GM18511 (cell line): ENCODE measurements around the gene PIAS1.
"Not testable (repeated sequence)": the region's sequence is repeated elsewhere in the genome, so short reads cannot be mapped to it uniquely, and the experiment has no call there.

Source experiments
- ATAC-seq: cut with Tn5 transposase; IDR thresholded peaks from one replicate; pipeline ENCODE4 v1.9.1; 2021; ENCODE audit warnings: mild to moderate bottlenecking, moderate library complexity; ENCODE audit not compliant: unreplicated experiment

PIAS1 gene

GRCh38 chr15:68034081-68034480, 20.0 kb upstream of the PIAS1 start:
- no peak for ATAC-seq

- no peak for ATAC-seq
Observed at GRCh38 chr15:68034719-68035293, 19.3 kb upstream of the PIAS1 start.

GRCh38 chr15:68038246-68038645, 15.9 kb upstream of the PIAS1 start:
- no peak for ATAC-seq

GRCh38 chr15:68040144-68040543, 14.0 kb upstream of the PIAS1 start:
- no peak for ATAC-seq

GRCh38 chr15:68042156-68042854, 11.8 kb upstream of the PIAS1 start:
- no peak for ATAC-seq

GRCh38 chr15:68042855-68043222, 11.3 kb upstream of the PIAS1 start:
- ATAC-seq = no peak

GRCh38 chr15:68045289-68046265, 8.5 kb upstream of the PIAS1 start:
- ATAC-seq = no peak

GRCh38 chr15:68047826-68048225, 6.3 kb upstream of the PIAS1 start:
- ATAC-seq = no peak

GRCh38 chr15:68051109-68051508, 3.0 kb upstream of the PIAS1 start:
- no peak for ATAC-seq

- ATAC-seq = no peak
Observed at GRCh38 chr15:68051907-68052306, 2.2 kb upstream of the PIAS1 start.

- ATAC-seq = no peak
Observed at GRCh38 chr15:68052431-68052830, 1.7 kb upstream of the PIAS1 start.

- no peak for ATAC-seq
Observed at GRCh38 chr15:68053001-68053400, 1.1 kb upstream of the PIAS1 start.

- ATAC-seq = peak; percentile 24
Observed at GRCh38 chr15:68054628-68055223, 611 bp downstream of the PIAS1 start.

GRCh38 chr15:68055224-68055705, 1.1 kb downstream of the PIAS1 start:
- no peak for ATAC-seq

- ATAC-seq = no peak
Observed at GRCh38 chr15:68056097-68056865, 2.2 kb downstream of the PIAS1 start.

GRCh38 chr15:68057034-68057433, 2.9 kb downstream of the PIAS1 start:
- no peak for ATAC-seq

- ATAC-seq = no peak
Observed at GRCh38 chr15:68057758-68058157, 3.6 kb downstream of the PIAS1 start.

GRCh38 chr15:68058970-68059369, 4.9 kb downstream of the PIAS1 start:
- not testable (repeated sequence) for ATAC-seq

GRCh38 chr15:68059630-68060029, 5.5 kb downstream of the PIAS1 start:
- ATAC-seq = no peak

- ATAC-seq = no peak
Observed at GRCh38 chr15:68061171-68061570, 7.1 kb downstream of the PIAS1 start.
